HG03460 (cell line): Measurements from ENCODE around the gene MTA1.
A peak's percentile ranks its signal among the peaks of the same experiment; 100 is the strongest.

Source experiments
- ATAC-seq: cut with Tn5 transposase; IDR thresholded peaks from one replicate; pipeline ENCODE4 v1.9.1; 2021; ENCODE audit not compliant: unreplicated experiment

MTA1 gene

DNA sequence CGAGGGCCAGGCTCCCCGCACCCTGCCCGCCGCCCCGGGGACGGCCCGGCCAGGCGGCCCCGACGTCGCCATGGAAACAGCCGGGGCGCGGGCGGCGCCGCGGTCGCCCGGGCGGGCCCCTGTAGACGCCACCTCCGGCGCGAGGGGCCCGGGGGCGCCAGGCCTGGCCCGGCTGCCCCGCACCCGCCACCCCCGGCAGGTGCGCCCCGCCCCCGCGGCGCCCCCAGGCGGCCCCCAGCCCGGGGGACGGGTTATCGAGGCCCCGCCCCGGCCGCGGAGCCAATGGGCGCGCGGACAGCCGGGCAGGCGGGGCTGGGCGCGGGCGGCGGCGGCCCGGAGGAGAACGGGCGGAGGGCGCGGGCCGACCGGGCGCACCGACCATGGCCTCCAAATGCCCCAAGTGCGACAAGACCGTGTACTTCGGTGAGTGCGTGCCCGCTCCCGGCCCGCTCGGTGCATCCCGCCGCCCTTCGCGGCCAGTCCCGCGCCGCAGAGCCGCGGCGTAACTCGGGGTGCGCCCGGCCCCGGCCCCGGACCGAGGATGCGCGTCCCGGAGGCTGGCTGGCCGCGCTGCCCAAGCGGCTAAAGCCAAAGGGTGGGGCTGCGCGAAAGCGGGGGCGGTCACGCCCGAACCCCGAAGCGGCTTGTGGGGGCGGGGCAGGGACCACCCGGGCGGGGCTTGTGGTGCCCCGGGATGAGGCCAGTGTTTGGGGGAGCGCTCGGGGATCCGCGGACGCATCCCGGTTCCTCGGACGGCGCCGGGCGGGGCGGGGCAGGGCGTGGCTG is 55.0 kb downstream of the MTA1 start, which contains the start of gene CRIP2:
CRIP2 (plus strand) TSS at position 339 of the 786 bp plus-strand sequence; CDS start at position 381, 42 bp downstream.
- ATAC-seq, result no peak

- no peak for ATAC-seq
Measured at GRCh38 chr14:105475269-105476096, 55.9 kb downstream of the MTA1 start.

DNA sequence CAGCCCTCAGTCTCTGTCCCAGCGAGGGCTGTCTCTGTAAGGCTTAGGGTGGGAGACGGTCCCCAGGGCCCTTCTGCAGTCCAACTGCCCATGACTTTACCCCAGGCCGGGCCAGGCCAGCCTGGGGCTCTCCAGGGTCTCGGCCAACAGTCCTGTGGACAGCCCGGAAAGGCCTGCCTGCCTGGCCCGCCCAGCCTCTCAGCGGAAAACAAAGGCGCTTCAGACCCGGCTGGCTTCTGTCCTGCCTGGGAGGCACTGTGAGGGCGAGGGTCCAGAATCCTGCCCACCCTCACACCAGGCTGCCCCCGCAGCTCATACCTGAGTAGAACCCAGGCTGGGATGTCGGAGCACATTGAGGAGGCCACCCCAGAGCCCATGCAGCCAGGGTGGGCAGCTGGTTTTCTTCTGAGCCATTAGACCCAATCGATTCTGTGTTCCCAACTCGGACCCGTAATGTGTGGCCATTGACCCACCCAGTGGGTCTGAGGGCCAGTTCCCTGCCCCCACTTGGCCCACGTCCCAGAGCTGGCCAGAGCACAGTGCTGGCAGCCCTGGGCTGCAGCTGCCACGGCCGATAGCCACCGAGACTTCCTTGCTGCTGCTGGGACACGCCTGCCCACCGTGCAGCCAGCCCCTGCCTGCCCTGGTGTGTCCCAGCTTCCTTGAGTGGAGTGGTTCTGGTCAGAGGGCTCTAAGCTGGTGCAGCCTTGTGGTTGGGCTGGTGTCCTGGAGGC is 56.6 kb downstream of the MTA1 start:
- ATAC-seq, result no peak

- ATAC-seq, result no peak
Measured at GRCh38 chr14:105476831-105477659, 57.4 kb downstream of the MTA1 start.

DNA sequence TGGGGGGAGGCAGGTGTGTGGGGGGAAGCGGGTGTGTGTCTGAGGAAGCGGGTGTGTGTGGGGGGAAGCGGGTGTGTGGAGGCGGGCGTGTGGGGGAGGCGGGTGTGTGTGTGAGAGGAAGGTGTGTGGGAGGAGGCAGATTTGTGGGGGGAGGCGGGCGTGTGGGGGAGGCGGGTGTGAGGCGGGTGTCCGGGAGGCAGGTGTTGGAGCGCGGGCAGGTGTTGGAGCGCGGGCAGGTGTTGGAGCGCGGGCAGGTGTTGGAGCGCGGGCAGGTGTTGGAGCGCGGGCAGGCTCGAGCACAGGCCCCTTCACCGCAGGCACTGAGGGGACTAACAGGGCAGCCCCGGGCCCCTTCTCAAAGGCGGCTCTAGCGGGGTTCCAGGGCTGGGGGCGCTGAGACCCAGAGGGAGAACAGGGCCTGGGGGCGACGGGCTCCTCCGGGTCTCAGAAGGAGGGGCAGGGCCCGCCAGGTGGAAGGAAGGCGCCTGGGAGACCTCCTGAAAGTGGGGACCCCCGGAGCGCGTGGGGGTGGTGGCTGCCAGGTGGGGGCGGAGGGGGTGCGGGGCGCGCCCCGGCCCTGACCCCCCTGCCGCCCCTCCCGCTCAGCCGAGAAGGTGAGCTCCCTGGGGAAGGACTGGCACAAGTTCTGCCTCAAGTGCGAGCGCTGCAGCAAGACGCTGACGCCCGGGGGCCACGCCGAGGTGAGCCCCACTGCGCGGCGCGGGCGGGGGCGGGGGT is 58.2 kb downstream of the MTA1 start:
- ATAC-seq, result no peak

DNA sequence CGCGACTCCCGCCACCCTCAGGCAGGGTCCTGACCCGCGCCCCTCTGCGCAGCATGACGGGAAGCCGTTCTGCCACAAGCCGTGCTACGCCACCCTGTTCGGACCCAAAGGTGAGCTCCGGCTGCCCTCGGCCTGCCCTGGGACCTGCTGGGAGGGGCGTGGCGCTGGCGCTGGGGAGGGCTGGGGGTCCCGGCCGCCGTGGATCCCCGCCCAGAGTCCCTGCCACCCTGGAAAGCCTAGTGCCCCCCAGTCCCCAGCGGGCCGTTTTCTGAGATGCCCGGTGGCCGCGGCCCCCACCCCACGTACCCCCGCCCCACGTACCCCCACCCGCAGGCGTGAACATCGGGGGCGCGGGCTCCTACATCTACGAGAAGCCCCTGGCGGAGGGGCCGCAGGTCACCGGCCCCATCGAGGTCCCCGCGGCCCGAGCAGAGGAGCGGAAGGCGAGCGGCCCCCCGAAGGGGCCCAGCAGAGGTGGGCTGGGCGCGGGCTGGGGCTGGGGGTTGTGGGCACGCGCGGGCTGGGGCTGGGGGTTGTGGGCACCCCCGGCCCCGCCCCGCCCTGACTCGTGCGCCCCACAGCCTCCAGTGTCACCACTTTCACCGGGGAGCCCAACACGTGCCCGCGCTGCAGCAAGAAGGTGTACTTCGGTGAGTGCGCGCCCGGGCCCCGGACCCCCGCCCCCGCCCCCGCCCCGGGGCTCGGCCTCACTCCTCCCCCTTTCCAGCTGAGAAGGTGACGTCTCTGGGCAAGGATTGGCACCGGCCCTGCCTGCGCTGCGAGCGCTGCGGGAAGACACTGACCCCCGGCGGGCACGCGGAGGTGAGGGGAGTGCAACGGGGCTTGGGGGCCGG is 59.0 kb downstream of the MTA1 start:
- ATAC-seq, result no peak

- ATAC-seq, result no peak
Measured at GRCh38 chr14:105479431-105480158, 60.0 kb downstream of the MTA1 start.

DNA sequence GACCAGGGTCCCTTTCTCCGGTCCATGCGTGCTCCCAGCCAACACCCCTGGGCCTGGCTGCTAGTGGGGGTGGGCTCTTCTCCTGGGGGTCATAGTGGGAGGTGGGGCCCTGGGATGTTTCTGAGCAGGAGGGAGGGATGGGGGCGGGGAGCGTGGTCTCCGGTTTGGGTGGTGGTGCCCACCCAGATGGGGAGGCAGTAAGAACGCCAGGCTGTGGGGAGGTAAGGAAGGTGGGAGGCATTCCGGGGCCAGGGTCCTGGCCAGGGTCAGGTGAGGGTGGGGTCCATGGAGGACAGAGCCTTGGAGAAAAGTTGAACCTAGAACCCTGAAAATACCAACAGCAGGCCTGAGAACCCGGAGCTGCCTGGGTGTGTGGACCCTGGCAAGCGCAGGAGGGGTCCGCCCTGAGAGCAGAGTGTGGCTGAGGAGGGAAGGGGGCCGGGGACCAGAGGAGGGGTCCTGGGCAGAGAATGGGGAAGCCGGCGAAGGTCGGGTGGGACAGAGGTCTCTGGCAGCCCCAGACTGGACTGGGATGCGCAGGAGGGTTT is 60.6 kb downstream of the MTA1 start:
- ATAC-seq, result no peak

- peak; percentile 54 for ATAC-seq
Measured at GRCh38 chr14:105480807-105481801, 61.5 kb downstream of the MTA1 start.

GRCh38 chr14:105481886-105482457 is 62.3 kb downstream of the MTA1 start:
- ATAC-seq, result peak; percentile 61

DNA sequence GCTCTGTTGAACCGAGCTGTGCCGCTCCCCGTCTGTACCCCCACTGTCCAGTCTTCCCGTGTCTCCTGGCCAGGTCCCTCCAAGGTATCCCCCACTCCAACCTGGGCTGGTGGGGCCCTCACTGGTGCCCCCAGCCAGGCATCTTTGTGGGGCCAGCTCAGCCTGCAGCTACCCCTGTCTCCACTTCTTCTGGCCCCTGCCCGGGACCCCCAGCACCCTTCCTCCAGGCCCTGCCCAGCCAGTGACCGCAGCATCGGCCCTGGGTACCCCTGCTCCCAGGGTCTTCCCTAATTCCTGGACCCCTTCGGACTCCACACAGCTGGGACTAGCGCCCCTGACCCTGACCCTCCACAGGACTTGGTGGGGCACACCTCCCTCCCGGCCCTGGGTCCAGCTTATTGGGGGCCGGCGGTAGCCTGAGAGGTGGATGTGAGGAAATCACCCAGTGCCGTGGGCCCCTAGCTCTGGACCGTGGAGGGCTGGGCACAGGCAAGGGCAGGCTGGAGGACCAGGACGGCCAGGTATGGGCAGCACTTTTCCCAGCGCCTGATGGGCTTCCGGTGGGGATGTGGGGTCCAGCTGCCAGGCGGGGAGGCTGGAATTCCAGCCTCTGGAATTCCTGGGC is 63.0 kb downstream of the MTA1 start:
- ATAC-seq, result no peak

GRCh38 chr14:105483300-105484068 is 63.9 kb downstream of the MTA1 start:
- ATAC-seq, result no peak

- ATAC-seq, result no peak
Measured at GRCh38 chr14:105484069-105484996, 64.7 kb downstream of the MTA1 start.

GRCh38 chr14:105484997-105485393 is 65.4 kb downstream of the MTA1 start:
- no peak for ATAC-seq
